CD4-positive, alpha-beta T cell (primary cell): ENCODE results near the gene DNAJB6. TPM values are rescaled to one million over a fixed set of nuclear protein-coding genes. Genes with fewer than 3 reads are reported as not detected.

Source experiments
- ATAC-seq: fragments of 200-7000 bp; cut with Tn5 transposase; one replicate; pipeline ENCODE4 v1.10.0; 2022; ENCODE audit warnings: mild to moderate bottlenecking; ENCODE audit not compliant: poor library complexity
- CTCF ChIA-PET: fragments of 350-600 bp; sonication (Branson Sonifier 250); formaldehyde crosslinking; loops from one replicate; lab custom pipeline; 2021; ENCODE audit warnings: antibody characterized with exemption, inconsistent platforms; lab: Charles Lee
- POLR2A ChIA-PET: fragments of 350-600 bp; sonication (Branson Sonifier 250); formaldehyde crosslinking; loops from one replicate; lab custom pipeline; 2021; ENCODE audit warnings: antibody characterized with exemption, inconsistent platforms; lab: Charles Lee
- DNase-seq, 14 experiments: peaks; one replicate each; pipeline ENCODE4 v3.0.0-alpha.2; 2013 to 2020; ENCODE audit warnings: mixed read lengths in 2 of 14
- H3K27ac ChIP-seq, 2 donors: one replicate each; pipeline versions ENCODE4 v1.5.1 to v1.7.0; 2013; ENCODE audit warnings: low read length in 2 of 2, low read depth in 1 of 2, mild to moderate bottlenecking in 1 of 2
- H3K27me3 ChIP-seq, 2 experiments: 1 replicate in 1 of 2; 2 replicates in 1 of 2; pipeline versions ENCODE4 v1.6.1 to v1.7.0; 2013; ENCODE audit warnings: low read length in 2 of 2, control low read depth in 1 of 2, mild to moderate bottlenecking in 1 of 2, moderate library complexity in 1 of 2; ENCODE audit not compliant: insufficient read depth in 2 of 2, control insufficient read depth in 1 of 2
- H3K36me3 ChIP-seq: one replicate; pipeline ENCODE4 v1.6.1; 2013; ENCODE audit warnings: low read length, control low read depth; ENCODE audit not compliant: insufficient read depth
- H3K4me1 ChIP-seq: one replicate; pipeline ENCODE4 v1.6.1; 2013; ENCODE audit warnings: low read length, control low read depth; ENCODE audit not compliant: insufficient read depth
- H3K4me3 ChIP-seq: one replicate; pipeline ENCODE4 v1.5.1; 2013; ENCODE audit warnings: mild to moderate bottlenecking, low read length, moderate library complexity
- H3K9me3 ChIP-seq, 2 experiments: 1 replicate in 1 of 2; 2 replicates in 1 of 2; pipeline versions ENCODE4 v1.6.1 to v1.7.0; 2013; ENCODE audit warnings: low read length in 2 of 2, mild to moderate bottlenecking in 2 of 2, control low read depth in 1 of 2, moderate library complexity in 1 of 2; ENCODE audit not compliant: control insufficient read depth in 1 of 2, insufficient read depth in 1 of 2
- H3K27ac Mint-ChIP-seq: one replicate; pipeline ENCODE4 v1.8.0; 2020; ENCODE audit warnings: mixed read lengths
- H3K27me3 Mint-ChIP-seq: one replicate; pipeline ENCODE4 v1.8.0; 2021; ENCODE audit warnings: mixed read lengths
- H3K36me3 Mint-ChIP-seq: one replicate; pipeline ENCODE4 v1.8.0; 2021; ENCODE audit warnings: low read depth, mixed read lengths
- H3K4me1 Mint-ChIP-seq: one replicate; pipeline ENCODE4 v1.8.0; 2021; ENCODE audit warnings: low read depth, mixed read lengths
- H3K4me3 Mint-ChIP-seq: one replicate; pipeline ENCODE4 v1.8.0; 2020; ENCODE audit warnings: mild to moderate bottlenecking, mixed read lengths
- H3K9me3 Mint-ChIP-seq: one replicate; pipeline ENCODE4 v1.8.0; 2020; ENCODE audit warnings: mixed read lengths
- intact Hi-C, 2 experiments: fragments of 100-400 bp; cut with DNase I in 1 of 2; cut with micrococcal nuclease in 1 of 2; formaldehyde crosslinking; loops; one replicate each; pipeline versions ENCODE4 v1.15.1 to v1.9.0; 2023 to 2025; cut with DNase I, micrococcal nuclease
- total RNA-seq, 174 experiments: library from RNA in 2 of 174; stranded (reverse) in 2 of 174; gene quantifications; one replicate each; pipeline ENCODE4 v1.2.3 and lab custom pipeline; 2021 to 2026
- TF ChIP-seq, protein P1 (sequence below): fragments of 200-600 bp; IDR thresholded peaks from one replicate; pipeline ENCODE4 v1.8.0; 2022; ENCODE audit warnings: antibody characterized with exemption, mild to moderate bottlenecking

The DNAJB6 gene
- total RNA-seq, 2 experiments from 2014 or later, result 232 to 242 TPM

DNA sequence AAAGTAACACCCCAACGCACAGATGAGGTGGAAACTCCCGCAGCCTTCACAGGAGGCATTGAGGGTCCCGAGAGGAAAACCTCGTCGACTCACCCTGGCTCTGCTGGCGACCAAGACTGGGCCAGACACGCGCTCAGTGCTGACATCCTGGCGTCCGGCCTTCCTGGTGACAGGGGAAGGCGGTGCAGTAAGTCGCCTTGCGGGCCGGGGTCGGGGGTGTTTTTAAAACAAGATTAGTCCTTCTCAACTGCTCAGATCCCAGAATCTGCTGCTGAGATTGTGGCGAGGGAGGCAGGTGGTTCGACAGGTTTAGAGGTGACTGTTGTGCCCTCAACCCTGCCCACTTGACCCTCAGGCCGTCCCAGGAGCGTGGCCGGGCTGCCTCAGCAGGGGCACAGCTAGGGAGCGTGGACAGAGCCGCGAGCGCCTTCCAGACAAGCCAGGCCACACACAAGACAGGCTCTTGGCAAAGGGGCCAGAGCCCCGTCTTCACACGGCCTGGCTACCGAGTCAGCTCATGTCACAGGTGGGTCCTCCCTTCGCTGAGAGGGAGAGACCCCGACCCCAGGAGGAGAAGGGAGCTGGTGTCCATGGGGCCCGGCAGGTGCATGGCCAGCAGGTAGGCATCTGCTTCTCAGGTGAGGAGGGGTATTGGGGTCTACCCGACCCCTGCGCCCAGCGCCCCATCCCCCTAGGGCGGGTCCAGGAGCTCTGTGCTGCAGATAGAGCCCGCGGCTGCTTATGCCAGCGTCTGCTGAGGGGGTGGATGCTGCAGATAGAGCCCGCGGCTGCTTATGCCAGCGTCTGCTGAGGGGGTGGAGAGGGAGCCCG, 81.6 kb downstream of the DNAJB6 start:
- H3K27ac Mint-ChIP-seq, result no peak overlapping the region
- ATAC-seq (no peak), DNase-seq (no peak)
- POLR2A ChIA-PET, result interaction anchor here (1.0 kb wide), 1 partner anchor 14 kb away, joined by 3 read pairs; no protein-coding TSS in a partner anchor
- CTCF ChIA-PET, result no interaction called here
- intact Hi-C loops, result no loop called here
- H3K4me1 ChIP-seq, result peaks cover 3% of the 10 kb centered on the region
- peaks cover 26% of the 10 kb centered on the region for H3K36me3 Mint-ChIP-seq
- no peak overlapping the region for H3K4me3 ChIP-seq
- TF ChIP-seq, protein P1, sequence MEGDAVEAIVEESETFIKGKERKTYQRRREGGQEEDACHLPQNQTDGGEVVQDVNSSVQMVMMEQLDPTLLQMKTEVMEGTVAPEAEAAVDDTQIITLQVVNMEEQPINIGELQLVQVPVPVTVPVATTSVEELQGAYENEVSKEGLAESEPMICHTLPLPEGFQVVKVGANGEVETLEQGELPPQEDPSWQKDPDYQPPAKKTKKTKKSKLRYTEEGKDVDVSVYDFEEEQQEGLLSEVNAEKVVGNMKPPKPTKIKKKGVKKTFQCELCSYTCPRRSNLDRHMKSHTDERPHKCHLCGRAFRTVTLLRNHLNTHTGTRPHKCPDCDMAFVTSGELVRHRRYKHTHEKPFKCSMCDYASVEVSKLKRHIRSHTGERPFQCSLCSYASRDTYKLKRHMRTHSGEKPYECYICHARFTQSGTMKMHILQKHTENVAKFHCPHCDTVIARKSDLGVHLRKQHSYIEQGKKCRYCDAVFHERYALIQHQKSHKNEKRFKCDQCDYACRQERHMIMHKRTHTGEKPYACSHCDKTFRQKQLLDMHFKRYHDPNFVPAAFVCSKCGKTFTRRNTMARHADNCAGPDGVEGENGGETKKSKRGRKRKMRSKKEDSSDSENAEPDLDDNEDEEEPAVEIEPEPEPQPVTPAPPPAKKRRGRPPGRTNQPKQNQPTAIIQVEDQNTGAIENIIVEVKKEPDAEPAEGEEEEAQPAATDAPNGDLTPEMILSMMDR, result no peak
- H3K4me3 Mint-ChIP-seq, result no peak overlapping the region
- no peaks in the 10 kb centered on the region for H3K27me3 ChIP-seq
- no peaks in the 10 kb centered on the region for H3K9me3 Mint-ChIP-seq
- no peaks in the 10 kb centered on the region for H3K27me3 Mint-ChIP-seq
- no peaks in the 10 kb centered on the region for H3K9me3 ChIP-seq
- H3K36me3 ChIP-seq, result peaks cover 22% of the 10 kb centered on the region
- H3K4me1 Mint-ChIP-seq, result no peaks in the 10 kb centered on the region
- no peak overlapping the region for H3K27ac ChIP-seq

DNA sequence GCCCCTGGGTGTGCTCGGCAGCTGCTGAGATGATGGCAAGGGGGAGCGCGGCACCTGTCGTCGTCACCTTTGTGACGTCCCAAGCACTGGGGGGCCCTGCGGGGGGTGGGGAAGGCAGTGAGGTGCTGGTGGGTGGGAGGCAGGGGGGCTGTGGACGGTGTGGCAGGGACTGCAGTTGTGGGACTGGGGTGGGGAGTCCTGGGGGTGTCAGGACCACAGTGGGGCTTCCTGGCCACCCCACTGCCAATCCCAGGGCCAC, 82.2 kb downstream of the DNAJB6 start:
- no peak overlapping the region for H3K4me3 Mint-ChIP-seq
- H3K27ac ChIP-seq, result no peak overlapping the region
- peaks cover 22% of the 10 kb centered on the region for H3K36me3 ChIP-seq
- TF ChIP-seq, protein P1, result no peak
- peaks cover 26% of the 10 kb centered on the region for H3K36me3 Mint-ChIP-seq
- H3K27me3 ChIP-seq, result no peaks in the 10 kb centered on the region
- POLR2A ChIA-PET, result interaction anchor here (1.0 kb wide), 1 partner anchor 14 kb away, joined by 3 read pairs; no protein-coding TSS in a partner anchor
- no peaks in the 10 kb centered on the region for H3K4me1 Mint-ChIP-seq
- intact Hi-C loops, result no loop called here
- DNase-seq, result no peak
- CTCF ChIA-PET, result no interaction called here
- no peaks in the 10 kb centered on the region for H3K27me3 Mint-ChIP-seq
- no peak overlapping the region for H3K4me3 ChIP-seq
- no peaks in the 10 kb centered on the region for H3K9me3 ChIP-seq
- H3K9me3 Mint-ChIP-seq, result no peaks in the 10 kb centered on the region
- peaks cover 3% of the 10 kb centered on the region for H3K4me1 ChIP-seq
- ATAC-seq, result no peak
- H3K27ac Mint-ChIP-seq, result no peak overlapping the region

DNA sequence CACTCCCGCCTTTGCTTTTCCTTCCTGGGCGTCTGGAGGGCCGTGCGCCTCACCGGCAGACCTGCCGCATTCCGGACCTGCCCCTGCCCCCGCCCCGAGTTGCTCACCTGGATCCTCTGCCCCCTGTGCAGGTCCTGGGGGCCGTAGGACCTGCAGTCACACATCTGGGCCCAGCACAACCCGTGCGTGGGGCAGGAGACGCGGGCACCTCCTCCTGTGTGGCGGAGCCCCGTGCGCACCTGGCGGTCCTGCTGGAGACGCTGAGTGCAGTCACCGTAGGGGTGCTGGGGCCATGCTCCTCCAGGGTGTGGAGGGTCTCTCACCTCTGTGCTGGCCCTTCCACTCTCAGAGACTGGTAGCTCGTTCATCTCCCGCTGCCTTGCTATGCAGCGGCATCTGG, 85.5 kb downstream of the DNAJB6 start:
- peaks cover 0 to 7% of the 10 kb centered on the region in 2 experiments for H3K9me3 ChIP-seq
- H3K4me1 ChIP-seq, result no peaks in the 10 kb centered on the region
- H3K4me3 ChIP-seq, result no peak overlapping the region
- DNase-seq (no peak), ATAC-seq (no peak)
- ChIA-PET POLR2A (no interaction called here), CTCF (no interaction called here)
- TF ChIP-seq, protein P1, result no peak
- Mint-ChIP-seq H3K27ac (no peak overlapping the region), H3K27me3 (no peaks in the 10 kb centered on the region), H3K9me3 (no peaks in the 10 kb centered on the region), H3K4me3 (no peak overlapping the region), H3K36me3 (peaks cover 4% of the 10 kb centered on the region), H3K4me1 (no peaks in the 10 kb centered on the region)
- H3K27me3 ChIP-seq, result no peaks in the 10 kb centered on the region
- peaks cover 6% of the 10 kb centered on the region for H3K36me3 ChIP-seq
- no peak overlapping the region for H3K27ac ChIP-seq
- intact Hi-C loops, result no loop called here
